Left ventricle myocardium inferior (tissue), 1 donor: ENCODE data around the gene FKBP9. TPM values are rescaled to one million over a fixed set of nuclear protein-coding genes. Genes with fewer than 3 reads are reported as not detected.
A peak's percentile ranks its signal among the peaks of the same experiment; 100 is the strongest.

Source experiments
- DNase-seq: peaks from one replicate; pipeline ENCODE4 v3.0.0-alpha.2; 2020
- H3K27ac ChIP-seq: fragments of 200-600 bp; replicated peaks from 2 replicates; pipeline ENCODE4 v1.8.0; 2021
- H3K27me3 ChIP-seq: fragments of 200-600 bp; 2 replicates; pipeline ENCODE4 v1.8.0; 2021; ENCODE audit warnings: low read depth
- H3K36me3 ChIP-seq: fragments of 200-600 bp; 2 replicates; pipeline ENCODE4 v1.8.0; 2021
- H3K4me1 ChIP-seq: fragments of 200-600 bp; 2 replicates; pipeline ENCODE4 v1.8.0; 2021
- H3K4me3 ChIP-seq: fragments of 200-600 bp; 2 replicates; pipeline ENCODE4 v1.8.0; 2021; ENCODE audit warnings: mild to moderate bottlenecking, moderate library complexity
- H3K9me3 ChIP-seq: fragments of 200-600 bp; replicated peaks from 2 replicates; pipeline ENCODE4 v1.8.0; 2021
- intact Hi-C: fragments of 100-400 bp; cut with micrococcal nuclease; formaldehyde crosslinking; loops from one replicate; pipeline ENCODE4 v1.11.0; 2022
- total RNA-seq: library from RNA; stranded (reverse); fragmentation: NEBNext Ultra II Directional; extraction: Animal tissue kit (Norgen Biotek cat#: 25700); gene quantifications from one replicate; pipeline ENCODE4 v1.2.1, GENCODE V29; 2021
- TF ChIP-seq, protein P1 (sequence below): fragments of 200-600 bp; IDR thresholded peaks from 2 replicates; pipeline ENCODE4 v1.8.0; 2021; ENCODE audit warnings: antibody characterized with exemption, mild to moderate bottlenecking, borderline replicate concordance
- donor health status: DM: no; HTN: yes; CAD: no; lungs with severe emphysema.

Gene FKBP9
- total RNA-seq, 1 donor from 2014 or later: 112 TPM

DNA sequence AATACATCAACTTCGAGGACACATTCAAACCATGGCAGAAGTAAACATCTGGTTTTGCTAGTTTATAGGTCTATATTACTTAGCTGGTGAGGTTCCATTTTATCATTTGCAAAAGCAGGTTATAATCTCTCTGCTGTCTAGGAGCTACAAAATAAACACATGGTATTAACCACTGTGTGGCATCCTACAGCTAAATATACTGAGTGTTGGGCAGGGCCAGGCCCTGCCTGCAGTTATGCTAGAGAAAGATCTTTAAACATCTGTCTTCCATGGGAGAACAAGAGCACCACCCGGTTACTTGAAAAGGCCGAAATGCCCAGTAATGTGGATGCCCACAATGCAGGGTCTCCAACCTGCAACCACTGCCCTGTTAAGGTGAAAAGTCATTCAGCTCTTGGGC, 20.6 kb upstream of the FKBP9 start:
- TF ChIP-seq, protein P1, sequence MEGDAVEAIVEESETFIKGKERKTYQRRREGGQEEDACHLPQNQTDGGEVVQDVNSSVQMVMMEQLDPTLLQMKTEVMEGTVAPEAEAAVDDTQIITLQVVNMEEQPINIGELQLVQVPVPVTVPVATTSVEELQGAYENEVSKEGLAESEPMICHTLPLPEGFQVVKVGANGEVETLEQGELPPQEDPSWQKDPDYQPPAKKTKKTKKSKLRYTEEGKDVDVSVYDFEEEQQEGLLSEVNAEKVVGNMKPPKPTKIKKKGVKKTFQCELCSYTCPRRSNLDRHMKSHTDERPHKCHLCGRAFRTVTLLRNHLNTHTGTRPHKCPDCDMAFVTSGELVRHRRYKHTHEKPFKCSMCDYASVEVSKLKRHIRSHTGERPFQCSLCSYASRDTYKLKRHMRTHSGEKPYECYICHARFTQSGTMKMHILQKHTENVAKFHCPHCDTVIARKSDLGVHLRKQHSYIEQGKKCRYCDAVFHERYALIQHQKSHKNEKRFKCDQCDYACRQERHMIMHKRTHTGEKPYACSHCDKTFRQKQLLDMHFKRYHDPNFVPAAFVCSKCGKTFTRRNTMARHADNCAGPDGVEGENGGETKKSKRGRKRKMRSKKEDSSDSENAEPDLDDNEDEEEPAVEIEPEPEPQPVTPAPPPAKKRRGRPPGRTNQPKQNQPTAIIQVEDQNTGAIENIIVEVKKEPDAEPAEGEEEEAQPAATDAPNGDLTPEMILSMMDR: no peak
- H3K4me3 ChIP-seq: peak overlapping the region; percentile 0
- no peaks in the 10 kb centered on the region for H3K27me3 ChIP-seq
- no peak for DNase-seq
- H3K4me1 ChIP-seq: peaks cover 57% of the 10 kb centered on the region
- intact Hi-C loops: no loop called here
- H3K36me3 ChIP-seq: peaks cover 23% of the 10 kb centered on the region
- H3K9me3 ChIP-seq: no peaks in the 10 kb centered on the region
- peak overlapping the region; percentile 75 for H3K27ac ChIP-seq

- H3K27ac ChIP-seq: peak overlapping the region; percentile 75
- TF ChIP-seq, protein P1: no peak
- H3K36me3 ChIP-seq: peaks cover 14% of the 10 kb centered on the region
- DNase-seq: peak; percentile 49
- peaks cover 66% of the 10 kb centered on the region for H3K4me1 ChIP-seq
- peak overlapping the region; percentile 0 for H3K4me3 ChIP-seq
- intact Hi-C loops: no loop called here
- no peaks in the 10 kb centered on the region for H3K27me3 ChIP-seq
- H3K9me3 ChIP-seq: no peaks in the 10 kb centered on the region
These were observed 19.7 kb upstream of the FKBP9 start for GRCh38 chr7:32937344-32938174.

DNA sequence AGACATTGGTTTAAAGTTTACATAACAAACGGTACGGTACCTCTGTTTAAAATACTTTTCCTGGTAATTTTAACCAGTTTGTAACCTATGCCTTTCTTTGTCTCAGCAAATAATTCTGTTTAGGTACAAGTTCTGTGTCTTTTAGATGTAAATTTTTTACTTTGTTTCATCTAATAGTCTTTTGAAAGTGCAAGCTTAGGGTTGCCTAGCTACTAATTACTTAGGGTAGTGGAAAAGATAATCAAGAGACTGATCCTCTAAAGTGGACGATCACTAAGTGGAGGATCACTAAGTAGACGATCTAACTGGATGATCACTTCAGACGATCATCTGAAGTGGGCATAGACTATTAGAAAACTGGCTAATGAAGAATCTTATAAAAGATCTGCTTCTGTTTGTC, 16.1 kb upstream of the FKBP9 start:
- peak overlapping the region; percentile 98 for H3K27ac ChIP-seq
- no peaks in the 10 kb centered on the region for H3K36me3 ChIP-seq
- DNase-seq: no peak
- H3K4me3 ChIP-seq: peak overlapping the region; percentile 88
- H3K4me1 ChIP-seq: peaks cover 68% of the 10 kb centered on the region
- intact Hi-C loops: loop anchor here (10.0 kb wide), 2 partner anchors 46 to 104 kb away; partner anchors contain the start of gene KBTBD2
- H3K27me3 ChIP-seq: no peaks in the 10 kb centered on the region
- H3K9me3 ChIP-seq: peaks cover 4% of the 10 kb centered on the region
- TF ChIP-seq, protein P1: no peak

- TF ChIP-seq, protein P1: no peak
- Histone ChIP-seq H3K4me1 (peaks cover 61% of the 10 kb centered on the region), H3K9me3 (peaks cover 4% of the 10 kb centered on the region), H3K4me3 (peak overlapping the region; percentile 88), H3K36me3 (no peaks in the 10 kb centered on the region), H3K27ac (peak overlapping the region; percentile 98), H3K27me3 (no peaks in the 10 kb centered on the region)
- intact Hi-C loops: loop anchor here (10.0 kb wide), 2 partner anchors 47 to 103 kb away; partner anchors contain the start of gene KBTBD2
- DNase-seq: no peak
These were observed 15.4 kb upstream of the FKBP9 start for GRCh38 chr7:32941681-32942414.

- intact Hi-C loops: loop anchor here (10.0 kb wide), 2 partner anchors 48 to 102 kb away; partner anchors contain the start of gene KBTBD2
- Histone ChIP-seq H3K4me3 (peak overlapping the region; percentile 88), H3K4me1 (peaks cover 53% of the 10 kb centered on the region), H3K27ac (peak overlapping the region; percentile 98), H3K27me3 (no peaks in the 10 kb centered on the region), H3K36me3 (no peaks in the 10 kb centered on the region), H3K9me3 (peaks cover 4% of the 10 kb centered on the region)
- peak; percentile 86 for DNase-seq
- TF ChIP-seq, protein P1: peak; percentile 83
These were observed 14.6 kb upstream of the FKBP9 start for GRCh38 chr7:32942415-32943251.
